SK-N-MC (cell line): ENCODE results near the gene AGAP1.

Experiments used
- EZH2 ChIP-seq: fragments of 200-600 bp; sonication (generic); IDR thresholded peaks from one replicate; pipeline ENCODE4 v1.6.1; 2017; ENCODE audit warnings: antibody characterized with exemption
- POLR2AphosphoS5 ChIP-seq: IDR thresholded peaks from 2 replicates; pipeline ENCODE4 v1.6.1; 2012; ENCODE audit warnings: mild to moderate bottlenecking, low read depth, low read length, borderline replicate concordance

DNA sequence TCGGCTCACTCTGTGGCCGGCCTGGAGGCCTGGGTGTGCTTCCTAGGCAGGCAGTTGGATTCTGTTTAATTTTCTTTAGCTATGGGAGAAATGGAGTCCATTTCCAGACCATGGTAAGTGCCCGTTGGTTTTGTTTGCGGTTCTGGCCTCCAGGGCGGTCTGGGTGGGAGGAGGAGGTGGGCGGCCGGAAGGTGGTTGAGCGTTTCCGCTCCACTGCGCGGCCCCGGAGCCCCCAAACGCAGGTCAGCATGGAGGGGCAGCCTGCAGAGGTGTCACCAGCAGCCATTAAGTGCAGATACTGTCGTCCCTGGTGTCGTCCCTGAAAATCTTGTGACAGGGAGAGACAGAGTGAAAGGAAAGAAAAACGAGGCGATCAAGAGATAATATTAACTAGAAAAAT is 370.5 kb downstream of the AGAP1 start:
- no peak for TF ChIP-seq POLR2AphosphoS5
- no peak for TF ChIP-seq EZH2
